OCI-LY7 (cell line): ENCODE data around the gene KIRREL3. TPM values are rescaled to one million over a fixed set of nuclear protein-coding genes. Genes with fewer than 3 reads are reported as not detected.

Source experiments
- BruUV-seq: library from RNA; stranded (reverse); fragments of 400-500 nt; replicated peaks from 2 replicates; lab custom pipeline; 2021; lab: Mats Ljungman, UMichigan
- CTCF ChIA-PET: fragments of 300-600 bp; sonication (Branson Sonifier 250); formaldehyde crosslinking; loops from one replicate; lab custom pipeline; 2022; ENCODE audit warnings: antibody characterized with exemption; ENCODE audit not compliant: unreplicated experiment; lab: Charles Lee
- POLR2A ChIA-PET: fragments of 300-600 bp; sonication (Branson Sonifier 250); formaldehyde crosslinking; loops from one replicate; lab custom pipeline; 2022; ENCODE audit warnings: antibody characterized with exemption; lab: Charles Lee
- DNase-seq: peaks from one replicate; pipeline ENCODE4 v3.0.0-alpha.2; 2015; ENCODE audit warnings: low spot score
- H2AFZ ChIP-seq: fragments of 200-600 bp; sonication (generic), shearing (Covaris generic); 2 replicates; pipeline ENCODE4 v1.6.1; 2014; ENCODE audit warnings: mild to moderate bottlenecking, antibody characterized with exemption, low read length, moderate library complexity
- H3K27ac ChIP-seq: fragments of 200-600 bp; sonication (generic); 2 replicates; pipeline ENCODE4 v1.5.1; 2014; ENCODE audit warnings: mixed run types, low read depth, mild to moderate bottlenecking, moderate library complexity, low read length, inconsistent platforms; ENCODE audit not compliant: poor library complexity, severe bottlenecking
- H3K36me3 ChIP-seq: fragments of 200-600 bp; sonication (generic); 2 replicates; pipeline ENCODE4 v1.6.1; 2014; ENCODE audit warnings: mild to moderate bottlenecking, antibody characterized with exemption, low read length, moderate library complexity, mixed read lengths; ENCODE audit not compliant: insufficient read depth
- H3K4me1 ChIP-seq: fragments of 200-600 bp; sonication (generic); 2 replicates; pipeline ENCODE4 v1.5.1; 2014; ENCODE audit warnings: mild to moderate bottlenecking, low read length; ENCODE audit not compliant: insufficient read depth, poor library complexity, severe bottlenecking
- H3K4me2 ChIP-seq: fragments of 200-600 bp; sonication (generic); 2 replicates; pipeline ENCODE4 v1.6.1; 2014; ENCODE audit warnings: mild to moderate bottlenecking, low read length
- H3K4me3 ChIP-seq: fragments of 200-600 bp; sonication (generic); 2 replicates; pipeline ENCODE4 v1.5.1; 2014; ENCODE audit warnings: mild to moderate bottlenecking, low read depth, low read length; ENCODE audit not compliant: poor library complexity, severe bottlenecking
- H3K79me2 ChIP-seq: fragments of 200-600 bp; sonication (generic); 2 replicates; pipeline ENCODE4 v1.6.1; 2016; ENCODE audit warnings: low read depth, mild to moderate bottlenecking, low read length, moderate library complexity, mixed read lengths; ENCODE audit not compliant: insufficient read depth
- H3K9me2 ChIP-seq: fragments of 200-600 bp; sonication (generic); 2 replicates; pipeline ENCODE4 v1.6.1; 2016; ENCODE audit warnings: mild to moderate bottlenecking, low read length, mixed read lengths; ENCODE audit not compliant: insufficient read depth
- H3K9me3 ChIP-seq: fragments of 200-600 bp; sonication (generic); 2 replicates; pipeline ENCODE4 v1.6.1; 2014; ENCODE audit warnings: mild to moderate bottlenecking, mixed run types, low read length, mixed read lengths
- H4K20me1 ChIP-seq: fragments of 200-600 bp; sonication (generic); 2 replicates; pipeline ENCODE4 v1.6.1; 2014; ENCODE audit warnings: mild to moderate bottlenecking, antibody characterized with exemption, low read length, moderate library complexity, mixed read lengths; ENCODE audit not compliant: insufficient read depth
- EZH2phosphoT487 ChIP-seq: fragments of 200-600 bp; sonication (generic); IDR thresholded peaks from 2 replicates; pipeline ENCODE4 v1.6.1; 2018; ENCODE audit warnings: low read depth, borderline replicate concordance, mild to moderate bottlenecking, mixed run types, antibody characterized with exemption, low read length, moderate library complexity, mixed read lengths
- intact Hi-C: fragments of 100-400 bp; cut with micrococcal nuclease; formaldehyde crosslinking; loops from one replicate; pipeline ENCODE4 v1.10.0; 2022; ENCODE audit not compliant: unreplicated experiment
- total RNA-seq, 2 experiments: library from RNA; depleted of rRNA in 1 of 2; stranded (reverse); fragments of >200 nt in 1 of 2; shearing (Covaris generic) in 1 of 2; gene quantifications; 2 replicates each; pipeline ENCODE4 v1.2.3, GENCODE V29; 2014 to 2022
- TF ChIP-seq, protein P1 (sequence below): fragments of 200-600 bp; sonication (generic); conservative IDR thresholded peaks from 2 replicates; pipeline ENCODE4 v1.5.1; 2014; ENCODE audit warnings: mild to moderate bottlenecking, antibody characterized with exemption, low read length, moderate library complexity, mixed read lengths

The KIRREL3 gene
- total RNA-seq, 2 experiments from 2014 or later: not detected

DNA sequence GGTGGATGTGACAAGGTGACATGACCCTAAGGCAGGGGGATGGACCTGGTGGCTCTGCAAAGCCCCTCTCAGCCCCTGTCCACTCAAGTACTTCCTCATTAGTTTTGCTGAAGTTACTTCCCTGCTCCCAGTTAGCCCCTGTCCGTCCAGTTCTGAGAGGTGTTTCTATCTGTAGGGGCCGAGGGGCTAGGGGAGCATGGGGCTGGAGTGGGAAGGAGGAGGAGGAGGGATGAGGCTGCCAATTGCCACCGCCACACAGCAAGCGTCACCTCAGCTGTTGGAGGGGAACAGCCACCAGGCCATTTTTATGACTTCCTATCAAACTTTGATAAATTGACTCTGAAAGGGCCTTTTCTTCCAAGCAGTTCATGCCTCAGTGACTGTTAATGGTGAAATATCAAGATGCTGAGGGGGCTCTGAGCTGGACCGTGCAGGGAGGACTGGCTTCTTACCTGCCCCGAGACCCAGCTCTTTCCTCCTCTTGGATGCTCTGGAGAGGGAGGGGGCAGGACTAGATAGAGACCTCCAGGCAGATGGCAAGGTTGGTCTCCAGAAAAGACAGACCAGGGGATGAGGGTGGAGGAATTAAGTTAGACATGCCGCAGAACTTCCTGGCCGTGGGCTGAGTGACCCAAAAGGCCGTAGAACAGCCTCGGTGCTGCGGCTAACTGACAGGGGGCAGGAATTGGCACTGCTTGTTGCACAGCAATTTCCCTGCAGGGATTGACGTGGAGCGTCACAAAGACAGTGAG, 508.1 kb downstream of the KIRREL3 start:
- DNase-seq: no peak
- TF ChIP-seq, protein P1, sequence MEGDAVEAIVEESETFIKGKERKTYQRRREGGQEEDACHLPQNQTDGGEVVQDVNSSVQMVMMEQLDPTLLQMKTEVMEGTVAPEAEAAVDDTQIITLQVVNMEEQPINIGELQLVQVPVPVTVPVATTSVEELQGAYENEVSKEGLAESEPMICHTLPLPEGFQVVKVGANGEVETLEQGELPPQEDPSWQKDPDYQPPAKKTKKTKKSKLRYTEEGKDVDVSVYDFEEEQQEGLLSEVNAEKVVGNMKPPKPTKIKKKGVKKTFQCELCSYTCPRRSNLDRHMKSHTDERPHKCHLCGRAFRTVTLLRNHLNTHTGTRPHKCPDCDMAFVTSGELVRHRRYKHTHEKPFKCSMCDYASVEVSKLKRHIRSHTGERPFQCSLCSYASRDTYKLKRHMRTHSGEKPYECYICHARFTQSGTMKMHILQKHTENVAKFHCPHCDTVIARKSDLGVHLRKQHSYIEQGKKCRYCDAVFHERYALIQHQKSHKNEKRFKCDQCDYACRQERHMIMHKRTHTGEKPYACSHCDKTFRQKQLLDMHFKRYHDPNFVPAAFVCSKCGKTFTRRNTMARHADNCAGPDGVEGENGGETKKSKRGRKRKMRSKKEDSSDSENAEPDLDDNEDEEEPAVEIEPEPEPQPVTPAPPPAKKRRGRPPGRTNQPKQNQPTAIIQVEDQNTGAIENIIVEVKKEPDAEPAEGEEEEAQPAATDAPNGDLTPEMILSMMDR: no peak
- TF ChIP-seq EZH2phosphoT487: no peak
- CTCF ChIA-PET: no interaction called here
- POLR2A ChIA-PET: interaction anchor here (0.6 kb wide), 1 partner anchor 650 kb away, joined by 4 read pairs; no protein-coding TSS in a partner anchor
- Histone ChIP-seq H3K27ac (no peak overlapping the region), H3K4me3 (no peak overlapping the region), H3K9me3 (no peaks in the 10 kb centered on the region), H2AFZ (no peak overlapping the region), H3K36me3 (no peaks in the 10 kb centered on the region), H3K4me2 (no peak overlapping the region), H3K4me1 (no peaks in the 10 kb centered on the region), H4K20me1 (no peaks in the 10 kb centered on the region), H3K79me2 (no peaks in the 10 kb centered on the region), H3K9me2 (no peaks in the 10 kb centered on the region)
- BruUV-seq: no TSS peak
- intact Hi-C loops: no loop called here

- Histone ChIP-seq H3K9me3 (no peaks in the 10 kb centered on the region), H3K36me3 (no peaks in the 10 kb centered on the region), H3K4me3 (no peak overlapping the region), H4K20me1 (no peaks in the 10 kb centered on the region), H3K9me2 (no peaks in the 10 kb centered on the region), H3K4me1 (no peaks in the 10 kb centered on the region), H3K27ac (no peak overlapping the region), H2AFZ (no peak overlapping the region), H3K4me2 (no peak overlapping the region), H3K79me2 (no peaks in the 10 kb centered on the region)
- POLR2A ChIA-PET: no interaction called here
- CTCF ChIA-PET: no interaction called here
- intact Hi-C loops: no loop called here
- BruUV-seq: no TSS peak
- no peak for TF ChIP-seq EZH2phosphoT487
- TF ChIP-seq, protein P1: no peak
- peak; percentile 13 for DNase-seq
These were observed 509.5 kb downstream of the KIRREL3 start for GRCh38 chr11:126491092-126491491.
